ENCODE results near the gene UCN. TPM values are rescaled to one million over a fixed set of nuclear protein-coding genes. Genes with fewer than 3 reads are reported as not detected.
"Not testable (repeated sequence)": the region's sequence is repeated elsewhere in the genome, so short reads cannot be mapped to it uniquely, and the experiment has no call there.

Gene UCN
- total RNA-seq, 2 donors from 2014 or later = 0.59 to 0.75 TPM

- no peaks in the 10 kb centered on the region for H3K36me3 Mint-ChIP-seq (ENCODE audit: low read depth)
- Histone ChIP-seq H3K4me3 (ENCODE audit: low read length) (peak overlapping the region; percentile 11), H3K36me3 (ENCODE audit: control insufficient read depth, insufficient read depth, low read length) (no peaks in the 10 kb centered on the region), H3K9me3 (ENCODE audit: control insufficient read depth, low read length) (no peaks in the 10 kb centered on the region), H3K4me1 (ENCODE audit: control insufficient read depth, insufficient read depth, low read length) (peaks cover 12% of the 10 kb centered on the region), H3K27me3 (ENCODE audit: control insufficient read depth, insufficient read depth, low read length, poor library complexity, severe bottlenecking) (peaks cover 6% of the 10 kb centered on the region), H3K9ac (ENCODE audit: extremely low read depth, low read length, poor library complexity, severe bottlenecking) (no peak overlapping the region), H3K27ac (ENCODE audit: low read depth, low read length) (no peak overlapping the region)
- TF ChIP-seq, protein P1, sequence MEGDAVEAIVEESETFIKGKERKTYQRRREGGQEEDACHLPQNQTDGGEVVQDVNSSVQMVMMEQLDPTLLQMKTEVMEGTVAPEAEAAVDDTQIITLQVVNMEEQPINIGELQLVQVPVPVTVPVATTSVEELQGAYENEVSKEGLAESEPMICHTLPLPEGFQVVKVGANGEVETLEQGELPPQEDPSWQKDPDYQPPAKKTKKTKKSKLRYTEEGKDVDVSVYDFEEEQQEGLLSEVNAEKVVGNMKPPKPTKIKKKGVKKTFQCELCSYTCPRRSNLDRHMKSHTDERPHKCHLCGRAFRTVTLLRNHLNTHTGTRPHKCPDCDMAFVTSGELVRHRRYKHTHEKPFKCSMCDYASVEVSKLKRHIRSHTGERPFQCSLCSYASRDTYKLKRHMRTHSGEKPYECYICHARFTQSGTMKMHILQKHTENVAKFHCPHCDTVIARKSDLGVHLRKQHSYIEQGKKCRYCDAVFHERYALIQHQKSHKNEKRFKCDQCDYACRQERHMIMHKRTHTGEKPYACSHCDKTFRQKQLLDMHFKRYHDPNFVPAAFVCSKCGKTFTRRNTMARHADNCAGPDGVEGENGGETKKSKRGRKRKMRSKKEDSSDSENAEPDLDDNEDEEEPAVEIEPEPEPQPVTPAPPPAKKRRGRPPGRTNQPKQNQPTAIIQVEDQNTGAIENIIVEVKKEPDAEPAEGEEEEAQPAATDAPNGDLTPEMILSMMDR (conservative IDR thresholded peaks at IDR 0.05) = no peak
- H3K4me3 Mint-ChIP-seq = no peak overlapping the region
- peaks cover 25% of the 10 kb centered on the region for H3K4me1 Mint-ChIP-seq
- H3K27ac Mint-ChIP-seq = no peak overlapping the region
- no peaks in the 10 kb centered on the region for H3K9me3 Mint-ChIP-seq
- H3K27me3 Mint-ChIP-seq (ENCODE audit: insufficient read depth) = peaks cover 9% of the 10 kb centered on the region
- no peak for DNase-seq
- WGBS, 2 experiments (ENCODE audit: insufficient coverage in 1 of 2, insufficient read length in 1 of 2) = 54 to 63% methylated on average over 7 to 11 of the region's 11 CpGs
Measured at GRCh38 chr2:27271631-27272340, 36.5 kb downstream of the UCN start.

DNA sequence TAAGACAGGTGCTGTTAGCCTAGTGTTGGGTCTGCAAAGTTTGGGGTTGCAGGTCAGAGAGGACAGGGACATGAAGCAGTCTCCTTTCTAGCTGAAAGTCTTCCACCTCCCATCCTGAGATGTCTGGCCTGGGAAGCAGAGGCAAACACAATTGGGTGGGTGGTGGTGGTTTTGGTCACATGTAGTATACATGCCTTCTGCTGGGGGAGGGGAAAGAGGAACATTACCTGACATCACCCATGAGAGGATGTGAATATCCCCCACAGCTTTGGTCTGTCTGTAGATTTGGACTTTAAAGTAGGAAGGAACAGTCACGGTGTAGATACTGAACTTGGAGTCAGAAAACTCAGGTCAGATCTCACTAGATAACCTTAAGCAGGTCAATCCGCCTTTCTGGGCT lies 37.6 kb downstream of the UCN start:
- no peak overlapping the region for H3K4me3 Mint-ChIP-seq
- no peak overlapping the region for H3K27ac Mint-ChIP-seq
- TF ChIP-seq, protein P1 (conservative IDR thresholded peaks at IDR 0.05) = no peak
- H3K36me3 Mint-ChIP-seq (ENCODE audit: low read depth) = no peaks in the 10 kb centered on the region
- H3K4me1 Mint-ChIP-seq = peaks cover 18% of the 10 kb centered on the region
- 92 to 100% methylated on average over 2 of the region's 2 CpGs for WGBS, 2 experiments (ENCODE audit: insufficient coverage in 1 of 2, insufficient read length in 1 of 2)
- Histone ChIP-seq H3K4me1 (ENCODE audit: control insufficient read depth, insufficient read depth, low read length) (peaks cover 9% of the 10 kb centered on the region), H3K27ac (ENCODE audit: low read depth, low read length) (no peak overlapping the region), H3K27me3 (ENCODE audit: control insufficient read depth, insufficient read depth, low read length, poor library complexity, severe bottlenecking) (peaks cover 17% of the 10 kb centered on the region), H3K9me3 (ENCODE audit: control insufficient read depth, low read length) (no peaks in the 10 kb centered on the region), H3K4me3 (ENCODE audit: low read length) (no peak overlapping the region), H3K9ac (ENCODE audit: extremely low read depth, low read length, poor library complexity, severe bottlenecking) (no peak overlapping the region), H3K36me3 (ENCODE audit: control insufficient read depth, insufficient read depth, low read length) (no peaks in the 10 kb centered on the region)
- peaks cover 3% of the 10 kb centered on the region for H3K27me3 Mint-ChIP-seq (ENCODE audit: insufficient read depth)
- DNase-seq = no peak
- no peaks in the 10 kb centered on the region for H3K9me3 Mint-ChIP-seq

DNA sequence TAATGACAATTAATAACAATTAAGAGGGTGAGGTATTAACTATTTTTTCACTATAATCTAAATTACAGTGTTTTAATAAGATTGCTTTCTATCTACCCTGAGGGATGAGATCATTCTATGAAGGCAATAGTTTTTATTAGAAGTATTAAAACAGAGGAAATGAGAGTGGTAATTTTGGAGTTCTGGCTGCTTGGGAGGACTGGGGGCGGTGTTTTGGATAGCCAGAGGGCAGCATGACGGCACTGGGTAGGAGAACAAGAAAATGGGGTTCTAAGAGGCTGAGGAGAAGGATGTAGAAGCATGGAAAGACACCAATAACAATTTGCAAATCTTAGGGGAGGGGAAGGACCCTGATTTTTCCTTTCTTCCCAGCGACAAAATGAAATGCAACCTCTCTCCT lies 38.1 kb downstream of the UCN start:
- Mint-ChIP-seq H3K36me3 (ENCODE audit: low read depth) (no peaks in the 10 kb centered on the region), H3K27me3 (ENCODE audit: insufficient read depth) (peaks cover 3% of the 10 kb centered on the region), H3K4me3 (no peak overlapping the region), H3K4me1 (peaks cover 18% of the 10 kb centered on the region), H3K27ac (no peak overlapping the region), H3K9me3 (no peaks in the 10 kb centered on the region)
- TF ChIP-seq, protein P1 (conservative IDR thresholded peaks at IDR 0.05) = no peak
- H3K4me1 ChIP-seq (ENCODE audit: control insufficient read depth, insufficient read depth, low read length) = peaks cover 9% of the 10 kb centered on the region
- H3K4me3 ChIP-seq (ENCODE audit: low read length) = no peak overlapping the region
- no peak overlapping the region for H3K27ac ChIP-seq (ENCODE audit: low read depth, low read length)
- H3K36me3 ChIP-seq (ENCODE audit: control insufficient read depth, insufficient read depth, low read length) = no peaks in the 10 kb centered on the region
- no peaks in the 10 kb centered on the region for H3K9me3 ChIP-seq (ENCODE audit: control insufficient read depth, low read length)
- no peak overlapping the region for H3K9ac ChIP-seq (ENCODE audit: extremely low read depth, low read length, poor library complexity, severe bottlenecking)
- DNase-seq = no peak
- WGBS, 2 experiments (ENCODE audit: insufficient coverage in 1 of 2, insufficient read length in 1 of 2) = 88 to 100% methylated on average over 2 of the region's 3 CpGs
- peaks cover 22% of the 10 kb centered on the region for H3K27me3 ChIP-seq (ENCODE audit: control insufficient read depth, insufficient read depth, low read length, poor library complexity, severe bottlenecking)

GRCh38 chr2:27268296-27268695 lies 39.9 kb downstream of the UCN start:
- H3K9ac ChIP-seq (ENCODE audit: extremely low read depth, low read length, poor library complexity, severe bottlenecking); H3K4me3 Mint-ChIP-seq; H3K27ac ChIP-seq (ENCODE audit: low read depth, low read length); H3K4me3 ChIP-seq (ENCODE audit: low read length); H3K27ac Mint-ChIP-seq; DNase-seq; H3K27me3 Mint-ChIP-seq (ENCODE audit: insufficient read depth); H3K9me3 Mint-ChIP-seq; H3K9me3 ChIP-seq (ENCODE audit: control insufficient read depth, low read length); H3K4me1 ChIP-seq (ENCODE audit: control insufficient read depth, insufficient read depth, low read length); H3K36me3 Mint-ChIP-seq (ENCODE audit: low read depth); H3K36me3 ChIP-seq (ENCODE audit: control insufficient read depth, insufficient read depth, low read length): not testable (repeated sequence)
- peaks cover 24% of the 10 kb centered on the region for H3K4me1 Mint-ChIP-seq
- H3K27me3 ChIP-seq (ENCODE audit: control insufficient read depth, insufficient read depth, low read length, poor library complexity, severe bottlenecking) = peaks cover 40% of the 10 kb centered on the region
- WGBS, 2 experiments (ENCODE audit: insufficient coverage in 1 of 2, insufficient read length in 1 of 2) = 96 to 100% methylated on average over 4 to 13 of the region's 13 CpGs
